Measurements from ENCODE around the gene TSHZ2.

TSHZ2 gene

DNA sequence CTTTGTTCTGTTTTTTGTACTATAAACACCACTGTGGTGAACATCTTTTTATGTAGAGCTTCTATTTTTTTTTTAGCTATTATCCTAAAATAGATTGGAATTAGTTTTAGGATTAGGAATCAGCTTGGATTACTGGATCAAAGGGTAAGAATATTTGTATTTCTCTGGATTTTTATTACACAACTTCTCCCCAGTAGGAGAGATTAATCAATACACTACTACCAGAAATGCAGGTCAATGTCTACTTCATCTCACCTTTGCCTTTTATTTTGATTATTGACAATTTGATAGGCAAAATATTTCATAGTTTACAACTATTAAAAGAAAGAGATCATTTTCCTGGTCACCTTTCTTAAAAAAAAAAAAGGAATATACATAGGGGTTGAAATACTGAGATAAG, 191.9 kb downstream of the TSHZ2 start:
- no peak for DNase-seq (ENCODE audit: low spot score)

DNA sequence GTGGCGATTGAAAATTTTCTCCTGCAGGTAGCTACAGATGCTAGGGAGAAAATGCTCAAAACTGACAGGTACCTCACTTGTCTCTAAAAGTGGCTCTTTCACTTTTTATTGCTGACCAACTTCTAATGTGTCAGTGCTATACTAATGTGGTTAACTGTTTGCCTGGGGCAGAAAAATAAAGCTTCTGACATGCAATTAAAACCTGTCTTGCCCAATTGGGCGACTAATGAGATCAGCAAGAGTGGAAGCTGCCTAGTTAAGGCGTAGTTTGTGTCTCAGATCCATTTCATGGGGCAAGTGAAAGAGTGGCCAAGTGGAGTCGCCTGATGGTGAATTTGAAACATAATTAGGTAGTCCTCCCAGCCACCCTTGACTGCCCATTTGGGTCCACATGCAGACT, 193.3 kb downstream of the TSHZ2 start:
- no peak for DNase-seq (ENCODE audit: low spot score)

DNA sequence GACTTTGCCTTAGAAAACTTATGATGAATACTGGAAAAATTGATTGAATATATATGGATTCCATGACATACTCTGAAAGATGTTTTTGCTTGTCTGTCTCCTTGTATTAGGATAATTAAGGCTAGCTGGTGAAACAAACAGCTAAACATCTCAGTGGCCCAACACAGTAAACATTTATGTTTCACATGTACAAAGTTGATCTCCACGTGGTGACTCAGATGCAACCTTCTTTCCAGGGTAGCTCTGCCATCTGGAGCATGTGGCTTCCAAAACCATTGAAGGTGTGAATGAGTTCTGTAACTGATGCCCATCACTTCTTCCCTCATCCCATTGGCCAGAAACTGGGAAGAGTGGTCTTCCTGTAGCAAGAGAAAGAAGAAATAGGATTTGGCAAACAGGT, 196.3 kb downstream of the TSHZ2 start:
- DNase-seq (ENCODE audit: low spot score) = no peak

DNA sequence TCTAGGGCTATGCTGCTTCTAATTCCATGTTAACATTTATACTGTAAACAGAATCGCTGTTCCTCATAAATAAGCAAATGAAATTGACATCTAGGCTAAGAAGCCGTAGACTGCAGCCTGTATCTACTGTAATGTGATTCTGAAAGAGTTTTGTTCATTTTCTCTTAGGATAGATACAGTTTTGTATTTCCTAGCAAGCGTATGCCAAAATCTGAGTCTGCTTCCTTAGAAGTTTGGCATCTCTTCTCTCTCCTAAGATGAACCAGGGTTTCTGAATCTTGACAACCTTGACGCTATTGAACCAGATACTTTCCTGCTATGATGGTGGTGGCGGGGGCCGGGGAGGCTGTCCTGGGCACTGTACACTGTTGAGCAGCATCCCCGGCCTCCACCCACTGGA, 198.0 kb downstream of the TSHZ2 start:
- DNase-seq (ENCODE audit: low spot score) = no peak

DNA sequence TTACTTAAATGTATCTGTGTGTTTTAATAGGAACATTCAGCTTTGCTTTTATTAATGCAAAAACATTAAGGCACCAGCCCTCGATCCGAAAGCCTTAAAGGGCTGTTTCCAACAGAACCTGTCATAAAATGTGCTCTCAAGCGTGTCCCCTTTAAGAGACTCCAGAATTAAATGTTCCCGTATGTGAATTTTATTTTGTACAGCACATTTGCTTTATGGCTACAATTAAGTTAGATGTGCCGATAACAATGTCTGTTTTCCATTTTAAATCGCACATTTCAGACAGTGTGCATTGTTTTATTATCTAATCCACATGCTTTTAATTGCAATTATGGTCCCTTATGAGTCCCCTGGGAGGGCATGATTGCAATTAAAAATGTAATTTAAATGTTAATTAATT, 198.9 kb downstream of the TSHZ2 start:
- no peak for DNase-seq (ENCODE audit: low spot score)

DNA sequence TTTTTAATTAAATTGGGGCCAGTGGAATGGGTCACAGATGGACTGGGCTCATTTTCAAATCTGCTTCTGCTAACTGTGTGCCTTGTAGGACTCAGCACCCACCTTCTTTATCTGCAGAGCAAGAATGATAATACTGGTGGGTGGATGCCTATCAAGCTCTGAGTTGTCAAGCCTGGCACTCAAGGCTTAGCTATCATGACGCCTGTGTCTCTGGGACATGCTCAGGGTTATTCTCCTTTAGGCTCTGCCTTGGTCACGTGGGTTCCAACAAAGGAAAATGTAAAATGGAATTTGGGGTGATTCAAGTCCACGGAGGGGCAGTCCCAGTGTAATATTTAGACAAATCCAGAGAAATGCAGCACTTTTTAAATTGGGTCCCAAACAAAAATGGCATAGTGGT, 202.3 kb downstream of the TSHZ2 start:
- DNase-seq (ENCODE audit: low spot score) = no peak

DNA sequence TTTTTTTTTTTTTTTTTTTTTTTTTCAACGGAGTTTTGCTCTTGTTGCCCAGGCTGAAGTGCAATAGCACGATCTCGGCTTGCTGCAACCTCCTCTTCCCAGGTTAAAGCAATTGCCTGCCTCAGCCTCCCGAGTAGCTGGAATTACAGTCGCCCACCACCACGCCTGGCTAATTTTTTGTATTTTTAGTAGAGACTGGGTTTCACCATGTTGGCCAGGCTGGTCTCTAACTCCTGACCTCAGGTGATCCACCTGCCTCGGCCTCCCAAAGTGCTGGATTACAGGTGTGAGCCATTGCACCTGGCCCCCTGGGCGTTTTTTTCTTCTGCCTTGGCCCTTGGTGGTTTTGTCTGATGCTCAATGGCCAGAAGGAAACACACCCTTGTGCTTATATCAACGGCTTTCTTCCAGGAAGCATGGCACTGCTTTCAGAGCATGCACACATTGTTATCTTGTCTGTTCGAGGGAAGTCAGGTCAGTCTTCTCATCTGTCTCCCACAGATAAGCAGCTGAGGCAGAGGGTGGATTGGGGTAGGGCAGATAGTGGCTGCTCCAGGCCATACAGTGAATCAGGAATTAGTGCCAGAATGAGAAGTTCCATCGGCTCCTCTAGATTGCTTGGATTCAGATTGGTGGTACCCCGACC, 203.1 kb downstream of the TSHZ2 start:
- DNase-seq (ENCODE audit: low spot score) = no peak

DNA sequence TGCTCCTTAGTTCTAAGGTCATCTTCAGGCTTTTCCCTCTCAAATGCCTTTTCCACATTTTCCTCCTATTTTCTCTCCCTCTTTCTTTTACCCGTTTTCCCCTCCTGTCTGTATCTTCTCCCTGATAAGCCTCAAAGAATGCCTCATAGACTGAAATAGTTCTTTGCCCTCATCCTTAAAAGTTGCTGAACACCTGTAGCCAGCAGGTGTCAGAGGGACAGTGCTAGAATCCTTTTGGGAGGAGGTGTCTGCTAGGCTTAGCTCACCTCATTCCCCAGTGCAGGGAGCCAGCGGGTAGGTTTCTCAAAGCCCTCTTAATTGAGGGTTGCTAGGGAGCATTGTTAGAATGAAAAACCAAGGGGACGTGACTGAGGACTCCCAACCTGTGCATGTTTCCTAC, 204.0 kb downstream of the TSHZ2 start:
- no peak for DNase-seq (ENCODE audit: low spot score)

DNA sequence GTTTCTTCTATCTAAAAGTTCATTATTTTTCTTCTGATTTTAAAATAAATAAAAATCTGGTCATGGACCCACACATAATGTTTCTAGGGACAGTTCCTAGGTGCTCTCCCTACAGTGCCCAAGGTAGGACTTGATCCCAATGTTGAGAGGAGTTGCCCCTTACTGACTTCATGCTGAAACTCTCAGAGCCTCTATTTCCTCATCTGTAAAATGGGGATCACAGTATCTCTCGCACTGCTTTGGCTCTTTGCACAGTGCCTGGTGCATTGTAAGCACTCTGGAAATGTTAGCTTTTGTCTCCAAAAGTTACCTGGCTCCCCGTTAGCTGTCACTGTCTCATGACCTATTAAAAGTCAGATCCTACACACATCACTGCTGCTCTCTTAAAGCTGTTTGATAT, 205.5 kb downstream of the TSHZ2 start:
- no peak for DNase-seq (ENCODE audit: low spot score)

DNA sequence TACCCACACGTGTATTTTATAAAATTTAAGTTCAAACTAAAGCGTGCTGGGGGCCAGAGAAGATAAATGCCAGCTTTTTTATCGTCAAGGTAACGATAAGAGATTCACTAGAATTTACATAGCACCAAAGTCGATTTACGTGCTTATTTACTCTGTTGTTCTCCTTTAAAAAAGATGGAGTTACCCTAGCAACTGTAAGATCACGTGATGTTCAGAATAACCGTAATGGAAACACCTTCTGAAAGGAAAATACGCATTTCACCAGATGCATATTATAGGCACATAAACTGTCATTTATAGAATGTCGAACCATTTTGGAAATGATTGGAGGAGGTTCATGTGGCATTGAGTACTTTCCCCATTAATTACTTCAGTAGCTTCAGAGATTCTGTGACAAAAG, 207.6 kb downstream of the TSHZ2 start:
- DNase-seq (ENCODE audit: low spot score) = no peak

DNA sequence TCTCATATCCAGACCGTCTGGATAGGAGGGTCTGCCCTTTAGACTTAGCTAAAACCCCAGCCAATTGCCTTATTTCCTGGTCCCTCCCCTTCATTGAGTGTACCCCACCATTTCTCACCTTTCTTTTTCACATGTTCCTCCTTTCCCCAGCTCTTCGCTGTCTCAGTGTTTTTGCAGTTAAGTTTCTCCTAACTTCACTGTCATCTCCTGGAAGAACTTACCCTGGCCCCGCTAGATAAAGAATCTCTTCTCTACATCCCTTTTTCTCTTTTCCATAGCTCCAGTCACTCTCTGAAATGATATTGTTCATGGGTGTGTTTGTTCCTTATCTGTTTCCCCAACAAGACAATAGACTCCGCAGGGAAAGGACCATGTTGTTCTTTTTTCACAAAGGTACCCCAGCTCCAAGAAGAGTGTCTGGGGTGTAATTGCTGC, 208.8 kb downstream of the TSHZ2 start:
- DNase-seq (ENCODE audit: low spot score) = no peak

DNA sequence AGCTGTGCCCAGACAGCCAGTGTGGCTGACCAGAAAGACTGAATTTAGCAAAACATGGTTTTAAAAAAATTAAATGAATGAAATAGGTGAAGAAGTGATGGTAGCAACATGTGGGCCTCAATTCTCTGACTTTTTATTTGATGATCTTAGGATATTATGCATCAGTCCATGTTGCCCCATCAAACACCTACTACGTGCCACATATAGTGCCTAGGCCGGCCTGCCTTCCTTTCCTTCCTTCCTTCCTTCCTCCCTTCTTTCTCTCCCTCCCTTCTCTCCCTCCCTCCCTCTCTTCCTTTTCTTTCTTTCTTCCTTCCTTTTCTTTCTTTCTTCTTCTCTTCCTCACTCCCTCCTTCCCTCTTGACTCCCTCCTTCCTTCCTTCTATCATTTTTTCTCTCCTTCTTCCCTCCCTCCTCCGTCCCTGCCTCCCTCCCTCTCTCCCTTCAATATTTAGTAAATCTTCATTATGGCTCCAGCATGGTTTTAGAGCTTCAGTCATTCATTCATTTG, 209.8 kb downstream of the TSHZ2 start:
- DNase-seq (ENCODE audit: low spot score) = no peak

DNA sequence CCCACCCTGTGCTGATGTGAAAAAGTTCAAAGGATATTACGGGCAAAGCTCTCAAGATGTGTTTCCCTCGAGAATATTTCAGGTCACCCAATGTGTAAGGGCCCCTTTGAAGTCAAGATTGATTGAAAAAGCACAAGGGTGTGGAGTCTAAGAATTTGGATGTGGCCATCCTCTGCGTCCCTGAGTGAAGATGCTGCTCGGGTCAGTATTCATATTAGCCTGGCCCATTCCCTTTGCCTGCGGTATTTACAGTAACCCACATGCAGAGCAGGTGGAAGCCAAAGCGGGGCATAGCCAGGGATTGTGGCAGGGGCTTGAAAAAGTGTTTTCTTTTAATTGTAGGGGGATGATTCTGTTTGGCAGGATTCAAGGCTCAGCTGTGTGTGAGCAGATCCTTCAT, 211.0 kb downstream of the TSHZ2 start:
- DNase-seq (ENCODE audit: low spot score) = no peak

DNA sequence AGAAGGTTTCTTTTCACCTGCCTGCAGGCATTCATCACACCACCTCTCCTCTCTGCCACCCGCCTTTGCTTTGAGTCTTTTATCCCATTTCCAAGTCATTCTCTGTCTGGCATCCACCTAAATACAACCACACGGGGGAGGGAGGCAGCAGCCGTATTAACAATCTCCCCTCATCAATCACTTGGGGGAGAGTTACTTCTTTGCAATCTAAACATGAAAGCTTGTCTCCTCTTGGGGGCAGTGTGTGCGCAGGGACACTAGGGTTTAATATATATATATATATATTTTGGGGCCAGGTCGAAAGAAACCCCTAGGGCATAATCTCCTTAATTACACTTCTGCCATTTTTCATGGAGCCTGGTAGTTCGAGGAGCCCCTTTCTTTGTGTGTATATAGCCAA, 214.5 kb downstream of the TSHZ2 start:
- no peak for DNase-seq (ENCODE audit: low spot score)

DNA sequence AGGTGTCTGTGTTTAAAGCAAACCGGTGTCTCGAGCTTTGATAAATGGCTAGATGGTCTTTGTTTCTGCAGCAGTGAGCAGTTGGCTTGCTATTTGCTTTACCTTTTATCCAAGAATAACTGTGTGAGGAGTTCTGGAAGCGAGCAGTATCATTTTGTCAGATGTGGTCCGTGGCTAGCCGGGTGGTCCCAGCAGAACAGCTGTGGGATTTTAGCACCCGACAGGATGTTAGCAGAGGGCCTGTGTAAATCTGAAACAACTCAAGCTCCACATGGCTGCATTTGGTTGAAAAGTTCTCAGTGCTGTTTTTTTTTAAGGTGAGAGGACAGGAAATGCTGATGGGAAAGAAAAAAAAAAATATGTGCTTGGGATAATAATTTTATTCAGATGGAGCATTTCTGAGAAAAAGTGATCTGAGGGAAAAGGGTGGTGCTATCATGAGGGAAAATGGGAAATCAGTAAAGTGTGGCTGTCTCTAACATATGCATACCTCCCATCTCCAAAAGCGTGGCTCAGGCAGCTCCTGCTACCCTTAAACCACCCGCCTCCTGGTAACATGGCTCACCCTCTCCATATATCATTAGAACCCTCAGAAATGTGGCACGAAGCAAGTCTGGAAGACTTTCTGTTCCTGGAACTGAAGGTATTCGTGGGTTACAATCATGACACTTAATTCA, 215.4 kb downstream of the TSHZ2 start:
- DNase-seq (ENCODE audit: low spot score) = no peak

DNA sequence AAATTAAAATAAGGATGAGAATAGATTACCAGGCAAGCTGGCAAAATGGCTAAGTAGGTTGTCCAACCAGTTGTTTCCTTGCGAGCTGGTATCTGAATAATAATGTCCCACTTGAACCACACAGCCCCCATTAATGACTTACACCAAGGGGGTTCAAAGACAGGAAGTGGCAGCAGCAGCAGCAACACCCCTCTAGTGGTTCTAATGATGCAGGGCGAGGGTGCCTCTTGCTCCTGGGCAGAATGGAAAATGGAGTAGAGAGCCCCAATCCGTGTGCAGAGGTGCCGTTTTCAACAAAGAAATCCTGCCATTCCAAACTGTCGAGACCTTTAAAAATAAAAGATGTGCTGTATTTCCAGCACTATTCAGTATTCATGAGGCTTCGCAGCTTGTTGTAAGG, 218.1 kb downstream of the TSHZ2 start:
- DNase-seq (ENCODE audit: low spot score) = no peak

DNA sequence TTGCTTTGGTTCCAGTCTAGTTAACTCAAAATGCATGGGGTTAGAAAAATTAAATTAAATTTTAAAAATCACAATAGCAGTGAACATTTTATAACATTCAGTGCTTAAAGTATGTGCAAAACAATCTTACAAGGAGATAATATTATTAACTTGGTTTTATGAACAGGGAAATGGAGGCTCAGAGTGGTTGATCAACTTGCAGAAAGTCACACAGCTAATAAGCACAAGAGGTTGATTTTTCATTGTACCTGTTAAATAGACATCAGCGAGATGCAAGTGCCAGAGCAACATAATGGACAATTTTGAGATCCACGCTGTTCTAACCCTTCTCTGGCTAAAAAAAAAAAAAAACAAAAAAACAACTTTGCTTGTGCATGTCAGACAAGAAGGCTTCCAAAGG, 219.8 kb downstream of the TSHZ2 start:
- no peak for DNase-seq (ENCODE audit: low spot score)

DNA sequence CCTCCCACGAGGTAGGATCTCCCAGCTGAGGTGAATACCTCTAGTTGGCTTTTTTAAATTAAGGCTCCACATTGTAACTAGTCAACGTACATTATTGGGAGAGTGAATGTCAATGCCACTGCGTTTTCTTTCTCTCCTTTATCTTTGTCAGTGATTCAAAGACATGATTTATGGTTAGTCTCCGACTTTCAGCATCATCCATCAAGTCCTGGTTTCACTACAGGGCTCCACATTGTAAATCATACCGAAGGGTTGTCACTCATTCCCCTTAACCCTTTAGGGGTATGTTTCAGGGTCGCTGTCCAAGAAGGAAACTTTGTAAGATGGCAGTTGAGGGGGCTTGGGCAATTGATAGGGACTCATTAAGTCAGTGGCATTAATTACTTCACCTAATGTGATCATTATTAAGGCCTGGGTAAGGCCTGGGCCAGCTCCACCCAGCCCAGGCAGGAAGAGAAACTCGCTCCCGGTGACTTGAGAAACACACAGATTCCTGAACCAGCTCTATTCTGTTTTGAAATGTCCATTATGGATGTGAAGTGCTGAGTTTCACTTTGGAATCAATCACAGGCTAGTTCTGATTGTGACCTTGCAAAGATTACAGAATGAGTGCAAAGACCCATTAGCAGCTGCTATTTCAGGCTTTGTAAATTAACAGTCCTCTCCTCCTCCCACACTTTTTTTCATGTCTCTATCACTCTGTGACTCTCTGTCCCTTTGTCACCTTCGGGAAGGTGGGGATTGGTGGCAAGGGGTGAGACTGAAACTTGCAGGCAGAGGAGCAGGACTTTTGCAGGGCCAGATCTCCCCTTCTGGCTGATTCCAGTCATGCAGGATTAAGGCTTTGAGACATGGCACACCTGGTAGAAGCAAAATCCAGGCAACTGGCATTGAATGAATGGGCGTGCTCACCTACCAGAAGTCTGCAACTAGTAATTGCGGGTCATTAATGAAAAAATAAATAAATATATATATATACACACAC, 222.4 kb downstream of the TSHZ2 start:
- no peak for DNase-seq (ENCODE audit: low spot score)

DNA sequence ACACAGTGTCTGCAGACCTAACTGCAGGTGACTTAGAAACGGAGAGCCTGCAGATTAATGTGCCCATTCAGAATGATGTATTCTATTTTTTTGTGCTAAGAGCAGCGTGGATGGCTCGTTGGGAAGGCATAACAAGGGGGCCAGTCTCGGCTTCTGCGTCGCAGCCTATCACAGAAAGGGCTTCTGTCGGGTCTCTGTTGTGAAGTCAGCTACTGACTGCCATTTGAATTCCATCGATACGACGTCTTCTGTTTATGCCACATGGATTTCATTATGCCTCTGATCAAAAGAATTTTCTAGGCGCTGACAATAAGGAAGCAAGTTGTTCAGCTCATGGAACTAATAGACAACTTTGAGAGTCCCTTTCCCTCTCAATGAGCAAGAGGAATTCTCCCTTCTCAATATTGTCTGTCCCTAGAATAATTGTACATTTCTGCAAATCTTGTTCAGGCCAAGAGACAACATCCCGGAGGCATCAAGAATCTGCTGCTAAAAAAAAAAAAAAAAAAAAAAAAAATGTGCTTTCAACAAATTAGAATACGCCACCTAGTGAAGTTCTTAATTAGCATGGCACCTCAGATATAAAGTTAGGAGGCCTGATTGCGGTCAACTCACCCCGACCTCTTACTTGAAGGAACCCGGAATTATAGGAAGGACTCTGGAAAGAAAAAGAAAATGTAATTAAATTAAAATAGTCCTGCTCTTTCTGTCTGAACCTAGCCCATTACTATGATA, 223.9 kb downstream of the TSHZ2 start:
- no peak for DNase-seq (ENCODE audit: low spot score)

DNA sequence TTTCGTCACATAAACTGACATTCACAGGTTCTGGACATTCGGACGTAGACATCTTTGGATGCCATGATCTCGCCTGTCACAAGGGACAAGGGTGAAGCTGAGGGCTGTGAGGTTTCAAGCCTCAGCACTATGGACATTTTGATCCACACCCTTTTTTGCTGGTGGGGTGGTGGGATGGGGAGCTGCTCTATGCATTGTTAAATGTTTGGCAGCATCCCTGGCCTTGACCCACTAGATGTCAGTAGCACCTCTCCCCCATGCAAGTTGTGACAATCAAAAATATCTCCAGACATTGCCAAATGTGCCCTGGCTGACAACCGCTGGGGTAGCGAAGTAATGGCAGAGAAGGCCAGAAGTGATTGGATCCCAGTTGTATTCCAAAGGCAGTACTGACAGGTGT, 229.4 kb downstream of the TSHZ2 start:
- DNase-seq (ENCODE audit: low spot score) = no peak

DNA sequence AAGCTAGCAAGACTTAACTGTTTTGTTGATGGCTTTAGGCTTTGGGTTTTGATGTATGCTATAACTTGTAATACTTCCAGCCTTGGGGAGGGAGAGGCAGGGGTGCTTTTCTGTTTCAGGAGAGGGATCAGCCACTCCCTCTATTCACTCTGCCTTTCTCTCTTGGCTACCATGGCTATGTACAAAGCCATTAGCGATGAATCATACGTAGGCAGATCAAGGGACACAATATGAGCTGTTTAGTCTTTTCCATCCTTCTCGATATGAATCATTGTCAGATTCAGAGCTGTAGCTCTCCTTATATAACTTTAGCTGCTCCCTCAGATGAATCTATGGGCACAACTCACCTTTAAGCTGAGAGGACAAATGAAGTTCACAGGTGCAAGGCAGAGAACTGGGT, 230.6 kb downstream of the TSHZ2 start:
- no peak for DNase-seq (ENCODE audit: low spot score)

DNA sequence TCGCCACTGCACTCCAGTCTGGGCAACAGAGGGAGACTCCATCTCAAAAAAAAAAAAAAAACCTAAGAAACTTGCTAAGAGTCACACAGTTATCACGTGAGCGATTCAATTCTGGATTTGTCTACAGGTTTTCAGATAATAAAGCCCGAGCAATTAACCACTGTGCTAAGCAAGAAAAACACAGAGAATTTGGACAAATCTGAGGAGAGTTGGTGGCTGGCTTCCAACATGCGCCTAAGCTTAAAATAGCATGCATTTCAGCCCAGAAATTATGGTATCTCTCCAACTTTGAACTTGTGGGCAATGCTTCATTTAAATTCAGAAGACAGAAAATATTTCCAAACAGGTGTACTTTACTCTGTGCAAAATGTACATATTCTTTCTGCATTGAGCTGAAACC, 232.9 kb downstream of the TSHZ2 start:
- no peak for DNase-seq (ENCODE audit: low spot score)
